GM12878 (cell line): Measurements from ENCODE around the gene CNDP1.

Experiments
- CBX5 ChIP-seq: sonication (generic); IDR thresholded peaks from 2 replicates; pipeline ENCODE4 v1.6.1; 2016; ENCODE audit warnings: low read depth, moderate library complexity, mild to moderate bottlenecking, inconsistent platforms
- EP300 ChIP-seq, 2 experiments: fragments of 150-350 bp in 1 of 2; IDR thresholded peaks; 2 replicates each; pipeline ENCODE4 v1.6.1; 2011 to 2012; ENCODE audit warnings: low read depth in 2 of 2, low read length in 2 of 2, borderline replicate concordance in 1 of 2, improper control_type of control experiment in 1 of 2, inconsistent platforms in 1 of 2; ENCODE audit not compliant: control insufficient read depth in 1 of 2
- EZH2 ChIP-seq: IDR thresholded peaks from 2 replicates; pipeline ENCODE4 v1.6.1; 2012; ENCODE audit warnings: low read depth, mild to moderate bottlenecking, control low read depth, inconsistent platforms, low read length, borderline replicate concordance; ENCODE audit not compliant: control insufficient read depth
- MYC ChIP-seq: IDR thresholded peaks from 2 replicates; pipeline ENCODE4 v1.6.1; 2011; ENCODE audit warnings: mild to moderate bottlenecking, low read length, moderate library complexity, inconsistent platforms; ENCODE audit not compliant: insufficient read depth, insufficient replicate concordance, insufficient read length, severe bottlenecking
- NFXL1 ChIP-seq: fragments of 450-650 bp; IDR thresholded peaks from 2 replicates; pipeline ENCODE4 v1.6.1; 2017; ENCODE audit warnings: antibody characterized with exemption, mild to moderate bottlenecking, borderline replicate concordance
- RCOR1 ChIP-seq: conservative IDR thresholded peaks from 2 replicates; pipeline ENCODE4 v1.6.1; 2012; ENCODE audit warnings: low read depth, low read length, improper control_type of control experiment
- ZNF274 ChIP-seq: IDR thresholded peaks from one replicate; pipeline ENCODE4 v1.8.0; 2011; ENCODE audit not compliant: insufficient read length, insufficient read depth
- TF ChIP-seq, protein P1 (sequence below), 3 experiments: IDR thresholded peaks in 2 of 3; conservative IDR thresholded peaks in 1 of 3; 2 replicates each; pipeline ENCODE4 v1.5.1; 2011; ENCODE audit warnings: low read depth in 3 of 3, low read length in 3 of 3, mild to moderate bottlenecking in 3 of 3, control low read depth in 2 of 3, moderate library complexity in 2 of 3, inconsistent platforms in 1 of 3, mixed read lengths in 1 of 3; ENCODE audit not compliant: control insufficient read depth in 2 of 3, insufficient read depth in 1 of 3; ENCODE audit errors: extremely low read depth in 1 of 3
- TF ChIP-seq, protein P2 (sequence below): fragments of 450-650 bp; IDR thresholded peaks from 2 replicates; pipeline ENCODE4 v1.6.1; 2014; ENCODE audit warnings: mild to moderate bottlenecking

GRCh38 chr18:74610860-74611259 is 76.6 kb downstream of the CNDP1 start:
- TF ChIP-seq CBX5 (no peak), EZH2 (no peak), ZNF274 (no peak), NFXL1 (no peak), RCOR1 (no peak), EP300 (IDR thresholded peaks at IDR 0.05; ENCODE audit: borderline replicate concordance in 1 of 2, control insufficient read depth in 1 of 2, low read depth in 2 of 2, low read length in 2 of 2) (no peak), MYC (no peak)
- TF ChIP-seq, protein P1, sequence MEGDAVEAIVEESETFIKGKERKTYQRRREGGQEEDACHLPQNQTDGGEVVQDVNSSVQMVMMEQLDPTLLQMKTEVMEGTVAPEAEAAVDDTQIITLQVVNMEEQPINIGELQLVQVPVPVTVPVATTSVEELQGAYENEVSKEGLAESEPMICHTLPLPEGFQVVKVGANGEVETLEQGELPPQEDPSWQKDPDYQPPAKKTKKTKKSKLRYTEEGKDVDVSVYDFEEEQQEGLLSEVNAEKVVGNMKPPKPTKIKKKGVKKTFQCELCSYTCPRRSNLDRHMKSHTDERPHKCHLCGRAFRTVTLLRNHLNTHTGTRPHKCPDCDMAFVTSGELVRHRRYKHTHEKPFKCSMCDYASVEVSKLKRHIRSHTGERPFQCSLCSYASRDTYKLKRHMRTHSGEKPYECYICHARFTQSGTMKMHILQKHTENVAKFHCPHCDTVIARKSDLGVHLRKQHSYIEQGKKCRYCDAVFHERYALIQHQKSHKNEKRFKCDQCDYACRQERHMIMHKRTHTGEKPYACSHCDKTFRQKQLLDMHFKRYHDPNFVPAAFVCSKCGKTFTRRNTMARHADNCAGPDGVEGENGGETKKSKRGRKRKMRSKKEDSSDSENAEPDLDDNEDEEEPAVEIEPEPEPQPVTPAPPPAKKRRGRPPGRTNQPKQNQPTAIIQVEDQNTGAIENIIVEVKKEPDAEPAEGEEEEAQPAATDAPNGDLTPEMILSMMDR (IDR thresholded peaks at IDR 0.05 in 2 of 3, conservative IDR thresholded peaks at IDR 0.05 in 1 of 3; ENCODE audit: control insufficient read depth in 2 of 3, extremely low read depth in 1 of 3, insufficient read depth in 1 of 3, low read depth in 3 of 3, low read length in 3 of 3): no peak
- TF ChIP-seq, protein P2, sequence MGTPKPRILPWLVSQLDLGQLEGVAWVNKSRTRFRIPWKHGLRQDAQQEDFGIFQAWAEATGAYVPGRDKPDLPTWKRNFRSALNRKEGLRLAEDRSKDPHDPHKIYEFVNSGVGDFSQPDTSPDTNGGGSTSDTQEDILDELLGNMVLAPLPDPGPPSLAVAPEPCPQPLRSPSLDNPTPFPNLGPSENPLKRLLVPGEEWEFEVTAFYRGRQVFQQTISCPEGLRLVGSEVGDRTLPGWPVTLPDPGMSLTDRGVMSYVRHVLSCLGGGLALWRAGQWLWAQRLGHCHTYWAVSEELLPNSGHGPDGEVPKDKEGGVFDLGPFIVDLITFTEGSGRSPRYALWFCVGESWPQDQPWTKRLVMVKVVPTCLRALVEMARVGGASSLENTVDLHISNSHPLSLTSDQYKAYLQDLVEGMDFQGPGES: no peak
